Retina (tissue), 1 donor: ENCODE measurements around the gene HOXA11.

ENCODE experiments used
- DNase-seq: peaks from one replicate; pipeline ENCODE4 v3.0.0-alpha.2; 2016

The HOXA11 gene

DNA sequence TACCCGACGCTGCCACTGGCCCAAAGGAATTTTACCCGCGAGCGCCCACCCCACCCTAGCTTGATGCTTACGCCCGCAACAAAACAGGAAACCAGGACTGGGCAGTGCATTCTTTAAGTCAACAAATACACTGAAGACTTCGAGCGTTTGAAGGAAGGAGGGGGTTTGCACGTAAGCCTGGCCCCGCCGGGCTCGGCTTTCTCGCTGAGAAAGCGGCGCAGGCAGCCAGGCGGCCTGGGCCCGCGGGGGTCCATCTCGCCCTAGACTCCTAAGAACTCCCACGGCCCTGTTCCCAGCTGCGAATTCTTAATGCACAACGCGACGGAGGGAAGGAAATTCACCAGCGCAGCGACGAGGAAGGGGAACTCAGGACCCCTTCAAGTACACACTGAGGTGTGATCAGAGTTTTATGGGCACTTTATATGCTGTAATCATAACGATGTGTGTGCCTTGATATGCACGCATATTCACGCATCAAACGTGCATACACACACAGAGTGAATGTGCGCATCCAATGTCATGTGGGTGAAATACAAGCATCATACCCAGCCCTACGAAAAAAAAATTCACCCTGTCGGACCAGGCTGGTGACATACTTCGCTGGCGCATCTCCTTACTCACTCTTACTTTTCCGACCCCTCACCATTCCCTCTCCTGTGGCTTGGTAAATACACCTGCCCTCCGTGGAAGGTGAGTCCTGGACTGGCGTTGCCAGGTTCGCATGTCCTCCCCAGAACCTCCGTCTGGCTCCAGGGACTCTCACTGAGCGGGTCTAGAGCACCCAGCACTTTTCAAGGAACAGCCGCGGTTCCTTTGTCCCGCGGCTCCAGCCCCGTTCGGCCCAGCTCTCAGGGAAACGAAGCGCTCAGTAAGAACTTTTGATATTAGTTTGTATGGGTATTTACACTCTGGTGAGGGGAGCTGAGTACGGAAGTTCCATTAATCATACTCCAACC, 20.6 kb upstream of the HOXA11 start:
- peak; percentile 69 for DNase-seq

DNA sequence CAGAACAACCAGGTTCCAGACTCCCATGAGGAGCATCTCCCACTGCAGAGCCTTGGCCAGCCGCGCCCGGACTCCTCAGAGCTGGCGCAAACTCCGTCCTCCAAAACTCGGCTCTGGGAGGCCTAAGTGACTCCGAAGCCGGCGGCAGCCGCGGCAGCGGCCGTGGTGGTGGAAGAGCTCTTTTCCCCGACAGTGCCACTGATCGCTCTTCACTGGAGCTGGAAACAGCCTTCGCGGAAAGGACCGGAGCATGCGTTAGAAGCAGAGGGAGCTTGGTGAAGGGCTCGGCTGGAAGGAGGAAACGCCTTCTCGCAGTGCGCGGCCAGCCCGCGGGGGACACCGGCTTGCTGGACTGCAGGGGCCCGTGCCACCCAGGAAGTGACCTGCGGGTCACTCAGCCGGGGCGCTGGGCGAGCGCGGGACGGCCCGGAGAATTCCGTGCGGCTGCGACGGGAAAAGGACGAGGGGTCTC, 19.9 kb upstream of the HOXA11 start:
- DNase-seq, result peak; percentile 76

DNA sequence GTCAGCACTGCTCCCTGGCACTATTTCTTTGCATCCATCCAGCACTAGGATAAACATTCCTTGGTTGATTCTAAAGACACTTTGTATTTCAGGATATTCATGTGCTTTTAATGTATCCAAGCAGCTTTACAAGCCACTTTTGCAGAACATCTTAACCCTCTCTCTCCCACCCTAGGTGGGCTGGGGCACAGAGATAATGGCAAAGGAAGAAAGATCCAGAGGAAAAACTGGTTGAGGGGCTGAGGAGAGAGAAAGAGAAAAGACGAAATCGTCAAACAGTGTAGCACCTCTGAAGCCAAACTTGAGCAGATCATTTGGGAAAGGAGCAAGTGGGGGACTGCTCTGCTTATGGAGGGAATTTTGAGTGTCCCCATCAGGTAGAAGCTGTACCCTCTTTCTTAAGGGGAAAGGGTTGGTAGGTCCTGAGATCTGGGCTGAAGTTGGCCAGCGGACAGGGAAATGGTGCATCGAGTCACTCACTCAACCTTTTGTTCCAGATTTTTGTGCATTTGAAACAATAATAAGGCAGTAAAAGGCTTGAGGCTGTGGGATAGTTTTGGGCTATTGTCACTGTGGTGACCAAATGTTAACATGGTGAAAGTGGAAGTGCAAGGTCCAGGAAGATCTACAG, 19.0 kb upstream of the HOXA11 start:
- DNase-seq, result no peak

DNA sequence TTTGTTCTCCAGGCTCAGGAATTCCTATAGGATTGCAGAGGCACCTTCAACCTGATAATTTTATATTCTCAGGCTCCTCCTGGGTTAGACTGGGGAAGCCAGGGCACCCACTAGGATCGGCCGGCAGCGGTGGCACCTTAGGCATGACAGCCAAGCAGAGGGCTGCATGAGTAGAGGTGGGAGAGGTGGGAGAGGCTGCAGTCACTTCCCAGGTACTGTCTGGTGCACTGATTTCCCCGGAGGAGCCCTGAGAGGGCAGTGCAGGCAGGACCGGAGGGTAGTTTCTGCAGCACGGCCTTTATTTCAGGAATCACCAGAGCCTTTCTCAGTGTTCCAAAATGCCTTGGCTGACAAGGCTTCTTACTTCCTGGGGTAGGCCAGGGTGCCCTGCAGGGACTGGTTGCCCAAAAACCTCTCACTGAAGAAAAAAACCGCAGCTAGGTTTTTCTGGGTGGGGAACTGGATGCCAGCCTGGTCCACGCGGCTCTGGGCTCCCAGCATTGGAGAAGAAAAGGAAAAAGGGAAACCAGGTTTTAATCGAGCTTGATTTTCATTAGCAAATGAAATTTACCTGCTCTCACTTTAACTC, 18.4 kb upstream of the HOXA11 start:
- no peak for DNase-seq

DNA sequence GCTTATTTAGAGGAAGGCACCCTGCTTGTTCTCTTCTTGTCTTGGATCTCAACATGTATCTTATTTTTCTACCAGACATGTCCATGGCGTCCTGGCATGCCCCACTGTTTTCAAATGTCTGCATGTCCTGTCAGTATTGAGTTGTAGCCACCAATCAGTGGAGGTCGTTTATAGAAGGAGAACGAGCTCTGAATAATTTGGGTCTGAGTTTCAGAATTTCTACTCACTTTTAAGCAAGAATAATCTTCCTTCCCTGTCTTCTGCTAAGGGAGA, 17.8 kb upstream of the HOXA11 start:
- DNase-seq, result no peak

DNA sequence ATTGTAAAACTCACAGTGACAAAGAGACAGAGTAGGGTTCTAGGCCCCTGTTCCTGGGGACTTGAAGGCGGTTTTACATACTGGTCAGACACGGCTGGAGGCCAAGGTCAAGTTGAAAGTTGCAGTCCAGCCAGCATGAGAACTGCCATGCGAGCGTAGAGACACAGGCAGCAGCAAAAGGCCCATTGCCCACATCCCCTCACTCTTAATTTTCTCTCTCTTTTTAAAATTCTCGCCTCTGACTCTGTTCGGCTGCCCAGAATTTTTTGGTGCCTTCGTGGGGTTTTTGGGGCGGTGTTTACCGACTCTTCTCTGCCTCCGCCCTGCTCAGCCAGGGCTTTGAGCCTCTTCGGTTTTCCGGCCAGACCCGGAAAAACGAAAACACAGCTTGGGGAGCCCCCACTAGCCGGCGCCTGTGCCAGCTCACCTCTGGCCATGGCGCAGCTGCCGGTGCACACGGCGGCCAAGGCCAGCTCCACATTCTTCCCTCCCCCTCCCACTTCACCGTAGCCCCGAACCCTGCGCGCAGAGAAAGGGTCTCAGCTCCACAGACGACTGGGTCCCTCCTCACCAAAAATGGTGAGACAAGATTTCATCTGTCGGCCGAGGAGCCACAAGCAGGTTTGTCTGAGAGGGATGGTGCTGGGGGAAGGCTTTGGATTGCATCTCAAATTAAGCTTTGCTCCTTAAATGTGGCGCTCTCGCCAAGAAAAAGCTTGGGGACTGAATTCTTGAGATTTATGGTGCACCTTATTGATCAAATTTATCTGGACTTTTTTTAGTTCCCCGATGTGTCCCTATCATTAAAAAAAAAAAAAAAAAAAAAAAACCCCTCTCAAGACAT, 17.2 kb upstream of the HOXA11 start:
- DNase-seq, result peak; percentile 75

DNA sequence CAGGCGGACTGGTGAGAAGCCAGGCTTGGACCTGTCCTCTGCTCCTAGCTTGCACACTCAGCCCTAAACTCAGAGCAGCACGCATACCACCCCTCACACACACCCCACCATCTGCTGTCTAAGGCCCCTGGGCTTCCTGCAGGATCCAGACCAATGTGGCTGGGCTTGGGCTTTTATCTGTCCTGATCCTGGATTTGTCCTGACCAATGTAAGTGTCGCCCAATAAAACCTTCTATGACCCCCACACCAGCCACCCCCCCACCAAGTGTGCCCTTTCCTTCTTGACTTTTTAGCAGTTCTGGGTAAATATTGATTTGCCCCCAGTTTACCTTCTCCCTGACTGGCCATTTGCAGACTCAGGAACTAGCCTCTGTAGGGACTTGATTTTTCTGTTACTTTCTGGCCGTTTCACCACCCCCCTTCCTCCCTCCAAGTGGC, 16.6 kb upstream of the HOXA11 start:
- DNase-seq, result peak; percentile 57

DNA sequence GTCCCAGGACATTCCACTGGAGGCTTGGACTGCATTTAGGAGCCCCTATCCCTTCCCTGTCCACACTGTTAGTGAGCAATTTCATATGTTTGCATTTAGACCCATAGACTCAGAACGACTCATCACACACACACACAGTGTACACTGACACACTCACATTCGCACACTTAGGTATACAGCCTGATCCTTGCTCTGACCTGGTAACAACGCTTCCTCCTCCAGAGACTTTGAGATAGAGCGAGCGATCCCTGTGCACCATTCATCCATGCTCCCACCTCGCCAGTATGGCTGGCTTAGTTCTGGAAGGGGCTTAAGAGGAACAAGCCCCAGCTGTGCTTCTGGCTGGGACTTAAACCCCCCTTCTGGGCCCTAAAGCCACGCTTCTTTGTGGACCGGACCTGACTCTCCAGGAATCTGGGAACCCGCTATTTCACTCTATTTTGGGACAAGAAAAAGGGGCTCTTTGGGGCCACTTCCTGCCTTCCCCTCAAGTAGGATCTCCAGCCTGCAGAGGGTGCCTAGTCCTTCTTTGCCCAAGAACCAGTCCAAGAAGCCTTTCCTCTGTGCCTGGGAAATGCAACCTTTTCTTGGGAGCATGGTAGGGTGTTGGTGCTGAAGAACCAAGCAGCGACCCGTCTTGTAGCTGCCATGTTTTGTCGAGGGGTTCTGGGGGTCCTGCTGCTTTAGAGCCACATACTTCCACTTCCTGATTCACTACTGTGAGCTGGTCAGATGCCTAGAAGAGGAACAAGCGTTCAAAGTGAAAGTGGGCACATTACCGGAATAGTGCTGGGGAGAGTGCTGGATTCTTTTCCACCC, 15.9 kb upstream of the HOXA11 start:
- peak; percentile 56 for DNase-seq

DNA sequence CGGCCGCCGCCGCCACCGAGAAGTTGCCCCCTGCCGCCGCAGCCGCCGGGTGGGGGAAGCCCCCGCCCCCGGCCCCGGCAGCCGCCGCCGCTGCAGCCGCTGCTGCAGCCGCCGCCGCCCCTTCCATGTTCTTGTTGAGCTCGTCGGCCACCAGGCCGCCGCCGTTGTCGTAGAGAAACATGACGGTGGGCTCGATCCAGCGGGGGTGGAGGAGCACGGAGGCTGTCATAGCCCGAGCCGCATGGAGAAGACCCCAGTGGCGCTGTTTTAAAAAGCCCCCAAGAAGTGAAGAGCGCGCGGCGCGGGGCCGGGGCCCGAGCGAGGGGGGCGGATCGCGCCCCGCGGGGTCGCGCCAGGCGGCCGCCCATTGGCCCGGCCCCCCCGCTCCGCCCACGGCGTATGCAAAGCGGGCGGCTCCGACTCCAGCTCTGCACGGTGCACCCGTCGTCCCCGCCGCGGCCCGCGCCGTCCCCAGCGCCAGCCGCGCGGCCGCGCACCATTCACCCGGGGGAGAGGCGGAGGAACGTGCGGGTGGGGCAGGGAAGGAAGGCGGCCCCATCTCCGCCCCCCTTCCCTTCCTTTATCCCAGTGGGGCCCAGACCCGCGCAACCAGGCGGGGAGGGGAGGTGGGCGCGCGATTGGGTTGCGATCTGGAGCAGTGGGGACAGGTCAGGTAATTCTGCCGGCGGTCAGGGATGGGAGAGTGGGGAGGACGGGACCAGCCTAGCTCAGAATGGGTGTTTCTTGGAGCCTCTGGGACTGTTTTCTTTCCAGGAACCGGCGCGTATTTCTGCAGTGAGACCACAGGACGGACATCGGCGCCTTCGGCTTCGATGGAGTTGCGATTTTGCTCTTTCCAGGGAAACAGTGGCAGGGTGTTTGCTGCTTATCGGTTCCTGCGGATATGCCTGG, 15.1 kb upstream of the HOXA11 start, which contains the start of gene HOXA13:
HOXA13 (minus strand) TSS at position 243 of the 912 bp plus-strand sequence; CDS start at position 229, 14 bp downstream.
- peak; percentile 63 for DNase-seq

DNA sequence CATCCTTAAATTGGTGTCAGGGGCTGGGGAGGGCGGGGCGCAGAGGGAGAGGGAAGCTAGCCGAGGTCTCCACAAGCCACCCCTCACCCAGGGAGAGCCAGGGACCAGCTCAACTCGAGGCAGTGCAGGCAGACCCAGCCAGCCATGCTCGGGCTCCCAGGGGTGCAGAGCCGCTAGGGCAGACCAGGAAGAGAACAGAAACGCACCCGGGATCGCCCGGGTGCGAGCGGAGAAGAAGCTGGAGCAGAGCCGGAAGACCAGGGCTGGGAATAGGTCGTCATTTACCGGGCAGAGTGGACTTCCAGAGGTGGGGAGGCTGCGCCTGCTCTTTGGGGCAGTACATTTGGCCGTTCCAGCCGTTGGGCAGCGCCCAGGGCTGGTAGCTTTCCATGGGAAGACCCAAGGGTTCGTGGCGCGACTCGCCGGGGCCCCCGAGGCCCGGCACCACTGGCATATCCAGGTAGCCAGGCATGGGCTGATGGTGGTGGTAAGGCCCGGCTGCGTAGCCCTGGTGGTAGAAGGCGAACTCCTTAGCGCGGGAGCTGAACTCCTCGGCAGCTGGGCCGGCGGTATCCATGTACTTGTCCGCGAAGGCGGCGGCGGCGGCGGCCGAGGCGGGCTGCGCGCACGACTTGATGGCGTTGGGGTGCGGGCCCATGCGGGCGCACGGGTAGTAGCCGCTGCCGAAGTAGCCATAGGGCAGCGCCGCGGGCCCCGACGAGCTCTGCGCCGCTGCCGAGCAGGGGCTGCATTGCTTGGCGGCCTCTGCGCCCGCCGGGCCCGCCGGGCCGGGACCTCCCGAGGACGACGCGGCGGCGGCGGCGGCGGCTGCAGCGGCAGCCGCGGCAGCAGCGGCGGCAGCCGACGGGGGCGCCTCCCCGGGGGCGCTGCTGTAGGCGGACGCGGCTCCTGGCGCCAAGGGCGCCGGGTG, 14.1 kb upstream of the HOXA11 start:
- DNase-seq, result peak; percentile 72

DNA sequence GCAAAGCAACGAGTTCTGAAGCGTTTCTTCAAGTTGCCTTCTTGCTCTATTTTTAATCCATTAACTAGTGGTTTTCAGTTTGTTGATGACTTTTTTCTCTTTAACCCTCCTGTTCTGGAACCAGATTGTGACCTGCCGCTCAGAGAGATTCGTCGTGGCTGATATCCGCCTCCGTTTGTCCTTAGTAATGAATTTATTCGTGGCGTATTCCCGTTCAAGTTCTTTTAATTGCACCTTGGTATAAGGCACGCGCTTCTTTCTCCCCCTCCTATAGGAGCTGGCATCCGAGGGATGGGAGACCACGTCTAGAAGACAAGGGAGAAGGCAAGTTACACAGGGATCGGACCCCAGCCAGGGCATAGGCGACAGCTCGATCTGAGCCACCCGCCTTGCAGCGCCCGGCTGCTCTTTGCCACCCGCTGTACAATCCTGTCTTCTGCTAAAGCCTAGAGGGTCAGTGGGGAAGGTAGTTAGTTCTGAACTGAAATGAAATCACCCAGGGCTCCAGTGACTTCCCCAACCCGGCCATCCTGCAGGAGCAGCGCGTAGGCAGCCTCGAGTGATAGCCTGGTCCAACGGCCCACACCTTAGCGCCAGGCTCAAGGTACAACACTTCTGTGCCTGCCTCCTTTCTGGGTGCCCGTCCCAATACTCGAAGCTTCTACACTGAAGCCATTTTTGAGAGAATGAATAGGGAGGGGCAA, 13.3 kb upstream of the HOXA11 start:
- peak; percentile 66 for DNase-seq

DNA sequence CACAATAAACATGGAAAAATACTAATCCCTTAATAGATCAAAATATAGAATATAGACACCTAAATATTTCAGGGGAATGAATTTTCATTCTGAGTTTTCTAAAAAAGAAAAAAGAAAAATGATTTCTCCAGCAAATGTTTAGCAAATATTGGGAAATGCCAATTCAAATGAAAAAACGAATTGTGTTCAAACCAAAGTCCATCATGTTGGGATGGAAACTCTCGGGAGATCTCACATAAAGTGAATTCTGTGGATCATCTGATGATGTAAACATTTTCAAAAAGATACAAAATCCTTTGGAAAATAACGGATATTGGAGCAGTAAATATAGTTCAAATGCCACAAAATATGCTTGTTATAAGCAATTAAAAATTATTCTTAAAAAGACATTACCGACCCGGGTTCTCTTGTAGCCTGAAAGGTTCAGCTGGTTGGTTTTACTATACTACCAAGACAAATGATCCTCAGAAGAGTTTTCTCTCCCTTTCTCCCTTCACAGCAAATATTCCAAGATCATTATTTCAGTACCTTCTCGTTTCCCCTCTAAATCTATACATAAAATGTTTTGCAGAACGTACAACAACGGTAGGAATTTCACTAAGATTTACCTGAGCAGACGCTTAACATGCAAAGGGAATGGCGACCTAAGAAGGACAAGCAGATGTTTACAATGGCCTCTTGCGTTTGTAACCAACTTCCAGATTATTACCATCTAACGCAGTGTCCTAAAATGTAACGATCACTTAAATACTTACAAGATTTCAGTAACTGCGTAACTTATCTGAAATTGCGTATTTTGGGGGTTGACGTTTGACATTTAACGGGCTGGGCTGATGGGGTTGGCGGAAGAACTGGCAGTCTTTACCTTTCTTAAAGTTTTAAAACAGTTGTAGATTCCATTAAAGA, 12.4 kb upstream of the HOXA11 start:
- no peak for DNase-seq

DNA sequence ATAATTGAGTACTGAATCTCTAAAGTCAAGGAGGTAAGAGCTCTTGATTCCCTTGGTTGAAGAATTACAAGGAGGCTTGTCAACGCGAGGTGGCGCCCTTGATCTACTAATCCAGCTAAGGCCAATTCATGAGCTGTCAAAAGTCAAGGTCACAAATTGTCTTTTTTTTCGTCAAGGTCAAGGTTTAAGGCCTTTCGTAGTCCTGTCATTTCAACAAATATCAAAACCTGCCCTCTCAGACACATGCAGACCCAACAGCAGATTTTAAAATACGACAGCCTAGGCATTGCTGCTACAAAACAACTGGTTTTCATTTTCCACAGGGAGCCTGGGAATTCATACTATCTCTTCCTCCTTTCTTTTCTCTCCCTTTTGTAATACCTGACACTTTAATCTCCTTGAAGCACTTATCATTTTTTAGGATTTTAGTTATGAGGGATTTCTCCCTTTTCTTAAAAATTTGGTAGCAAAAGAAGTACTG, 11.3 kb upstream of the HOXA11 start:
- peak; percentile 83 for DNase-seq

DNA sequence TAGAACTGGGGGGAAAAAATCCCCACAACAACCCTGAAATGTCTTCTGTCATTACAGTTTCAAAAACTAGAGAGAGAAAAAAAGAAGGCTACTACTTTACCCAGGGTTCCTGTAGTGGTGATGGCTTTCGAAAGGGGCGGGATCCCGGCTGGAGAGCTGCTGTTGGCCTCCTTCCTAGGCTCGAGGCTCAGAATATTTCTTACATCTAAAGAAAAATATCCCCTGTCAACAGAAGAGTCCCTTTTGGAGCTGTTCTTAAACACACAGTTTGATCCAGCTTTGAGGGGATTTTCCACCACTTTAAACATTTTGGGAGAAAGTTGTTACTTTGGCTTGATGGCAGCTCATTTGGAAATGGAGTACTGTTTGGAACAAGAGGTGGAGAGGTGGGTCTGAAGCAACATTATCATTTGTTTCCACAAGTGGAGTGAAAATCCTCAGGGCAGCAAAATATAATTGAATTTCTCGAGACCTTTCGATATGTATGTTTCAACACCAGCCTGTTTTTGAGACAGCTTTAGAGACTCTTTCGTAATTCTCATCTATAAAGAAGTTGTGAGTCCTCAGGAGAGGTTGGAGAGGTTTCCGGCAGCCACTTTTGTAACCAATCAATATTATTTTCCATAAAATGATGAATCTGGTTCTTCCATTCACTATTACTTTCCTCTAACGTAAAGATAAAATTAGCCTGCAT, 9.8 kb upstream of the HOXA11 start:
- DNase-seq, result no peak

DNA sequence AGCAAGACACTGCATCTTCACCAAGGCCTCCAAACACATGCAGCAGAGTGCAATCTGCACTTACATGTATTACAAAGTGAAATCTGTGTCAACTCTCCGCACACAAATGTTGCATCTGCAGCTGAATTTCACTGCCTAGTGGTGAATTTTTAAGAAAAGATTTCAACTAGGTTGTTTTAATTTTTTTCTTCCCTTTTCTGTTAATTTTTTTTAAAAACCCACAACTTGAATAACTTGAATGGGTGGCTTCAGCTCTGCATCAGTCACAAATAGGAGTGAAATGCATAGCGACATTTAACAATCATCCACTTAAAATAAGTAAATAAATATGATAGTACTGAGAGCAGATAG, 8.9 kb upstream of the HOXA11 start:
- no peak for DNase-seq

DNA sequence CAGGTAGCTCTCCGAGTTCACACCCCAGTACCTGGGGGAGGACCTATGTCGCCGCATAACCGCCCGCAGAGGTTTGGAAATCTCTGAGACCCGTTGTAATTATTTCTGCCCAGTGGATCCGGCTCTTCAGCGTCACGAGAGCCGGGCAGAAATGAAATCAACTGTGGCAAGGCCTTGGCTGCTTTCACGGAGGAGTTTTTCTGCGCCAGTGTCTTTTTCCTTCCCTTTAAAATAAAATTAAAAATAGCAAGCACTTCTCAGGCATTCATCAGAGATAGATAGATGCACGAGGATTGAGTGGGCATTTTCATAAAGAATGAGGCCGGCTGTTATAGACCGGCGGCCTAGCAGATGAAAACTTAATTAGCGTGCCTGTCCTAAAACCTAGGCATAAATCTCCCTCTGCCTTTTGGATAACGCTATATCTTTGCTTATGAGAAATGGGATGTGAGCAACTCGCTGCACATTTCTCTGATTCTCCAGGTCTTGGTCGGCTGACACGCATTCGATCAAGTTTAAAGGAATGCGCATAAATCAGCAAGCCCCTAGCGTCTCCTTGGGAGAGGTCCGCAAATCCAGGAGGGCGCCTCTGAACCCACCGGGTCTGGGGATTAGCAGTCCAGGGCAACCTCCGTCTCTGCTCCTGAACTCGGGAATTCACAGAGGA, 8.4 kb upstream of the HOXA11 start:
- peak; percentile 69 for DNase-seq
